ENCODE data around the gene EPX.

DNA sequence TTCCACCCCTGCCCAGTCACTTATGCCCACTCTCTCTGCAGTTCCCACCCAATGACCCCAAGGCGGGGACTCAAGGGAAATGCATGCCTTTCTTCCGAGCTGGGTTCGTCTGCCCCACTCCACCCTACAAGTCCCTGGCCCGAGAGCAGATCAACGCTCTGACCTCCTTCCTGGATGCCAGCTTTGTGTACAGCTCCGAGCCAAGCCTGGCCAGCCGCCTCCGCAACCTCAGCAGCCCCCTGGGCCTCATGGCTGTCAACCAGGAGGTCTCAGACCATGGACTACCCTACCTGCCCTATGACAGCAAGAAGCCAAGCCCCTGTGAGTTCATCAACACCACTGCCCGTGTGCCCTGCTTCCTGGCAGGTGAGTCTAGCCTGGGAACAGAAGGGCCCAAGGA is 59.6 kb downstream of the EPX start:
- TF ChIP-seq, protein P1, sequence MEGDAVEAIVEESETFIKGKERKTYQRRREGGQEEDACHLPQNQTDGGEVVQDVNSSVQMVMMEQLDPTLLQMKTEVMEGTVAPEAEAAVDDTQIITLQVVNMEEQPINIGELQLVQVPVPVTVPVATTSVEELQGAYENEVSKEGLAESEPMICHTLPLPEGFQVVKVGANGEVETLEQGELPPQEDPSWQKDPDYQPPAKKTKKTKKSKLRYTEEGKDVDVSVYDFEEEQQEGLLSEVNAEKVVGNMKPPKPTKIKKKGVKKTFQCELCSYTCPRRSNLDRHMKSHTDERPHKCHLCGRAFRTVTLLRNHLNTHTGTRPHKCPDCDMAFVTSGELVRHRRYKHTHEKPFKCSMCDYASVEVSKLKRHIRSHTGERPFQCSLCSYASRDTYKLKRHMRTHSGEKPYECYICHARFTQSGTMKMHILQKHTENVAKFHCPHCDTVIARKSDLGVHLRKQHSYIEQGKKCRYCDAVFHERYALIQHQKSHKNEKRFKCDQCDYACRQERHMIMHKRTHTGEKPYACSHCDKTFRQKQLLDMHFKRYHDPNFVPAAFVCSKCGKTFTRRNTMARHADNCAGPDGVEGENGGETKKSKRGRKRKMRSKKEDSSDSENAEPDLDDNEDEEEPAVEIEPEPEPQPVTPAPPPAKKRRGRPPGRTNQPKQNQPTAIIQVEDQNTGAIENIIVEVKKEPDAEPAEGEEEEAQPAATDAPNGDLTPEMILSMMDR (IDR thresholded peaks at IDR 0.05): no peak
- TF ChIP-seq POLR2A (IDR thresholded peaks at IDR 0.05): no peak

All from esophagus squamous epithelium (tissue), 4 donors.